ENCODE data around the gene RPS21. TPM values are rescaled to one million over a fixed set of nuclear protein-coding genes. Genes with fewer than 3 reads are reported as not detected.
A peak's percentile ranks its signal among the peaks of the same experiment; 100 is the strongest.
"Not testable (repeated sequence)": the region's sequence is repeated elsewhere in the genome, so short reads cannot be mapped to it uniquely, and the experiment has no call there.

The RPS21 gene
- total RNA-seq, 1 experiment from 2014 or later = 1,447 TPM

GRCh38 chr20:62365814-62366369 lies 21.0 kb upstream of the RPS21 start:
- DNase-seq (ENCODE audit: low read depth) = no peak

- DNase-seq (ENCODE audit: low read depth) = no peak
Observed at GRCh38 chr20:62366370-62367135, 20.4 kb upstream of the RPS21 start.

DNA sequence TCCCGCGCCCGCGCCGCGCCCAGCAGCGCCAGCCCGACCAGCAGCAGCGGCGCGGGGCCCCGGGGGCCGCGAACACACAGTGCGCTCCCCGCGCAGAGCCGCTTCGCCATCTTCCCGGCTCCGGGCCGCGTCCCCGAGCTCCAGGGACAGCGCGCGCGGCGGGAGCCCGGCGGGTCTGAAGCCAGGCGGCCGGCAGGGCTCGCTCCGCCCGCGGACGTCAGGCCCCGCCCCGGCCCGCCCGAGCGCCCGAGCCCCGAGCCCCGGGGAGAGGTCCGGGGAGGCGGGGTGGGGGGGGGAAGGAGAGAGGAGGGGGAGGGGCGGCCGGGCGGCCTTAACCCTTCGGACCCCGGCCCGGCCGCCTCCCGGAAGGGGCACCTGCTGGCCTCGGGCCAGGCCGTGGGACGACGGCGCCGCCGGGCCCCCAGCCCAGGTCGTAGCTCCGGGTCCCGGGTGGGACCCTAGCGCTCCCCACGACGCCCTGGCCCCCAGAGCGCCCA lies 19.7 kb upstream of the RPS21 start, which contains the start of gene LAMA5:
Gene LAMA5 (minus strand): TSS at position 177 of the 497 bp plus-strand sequence. CDS start 67 bp downstream, at position 110.
- no peak for DNase-seq (ENCODE audit: low read depth)

GRCh38 chr20:62367633-62368391 lies 19.1 kb upstream of the RPS21 start:
- DNase-seq (ENCODE audit: low read depth) = no peak

DNA sequence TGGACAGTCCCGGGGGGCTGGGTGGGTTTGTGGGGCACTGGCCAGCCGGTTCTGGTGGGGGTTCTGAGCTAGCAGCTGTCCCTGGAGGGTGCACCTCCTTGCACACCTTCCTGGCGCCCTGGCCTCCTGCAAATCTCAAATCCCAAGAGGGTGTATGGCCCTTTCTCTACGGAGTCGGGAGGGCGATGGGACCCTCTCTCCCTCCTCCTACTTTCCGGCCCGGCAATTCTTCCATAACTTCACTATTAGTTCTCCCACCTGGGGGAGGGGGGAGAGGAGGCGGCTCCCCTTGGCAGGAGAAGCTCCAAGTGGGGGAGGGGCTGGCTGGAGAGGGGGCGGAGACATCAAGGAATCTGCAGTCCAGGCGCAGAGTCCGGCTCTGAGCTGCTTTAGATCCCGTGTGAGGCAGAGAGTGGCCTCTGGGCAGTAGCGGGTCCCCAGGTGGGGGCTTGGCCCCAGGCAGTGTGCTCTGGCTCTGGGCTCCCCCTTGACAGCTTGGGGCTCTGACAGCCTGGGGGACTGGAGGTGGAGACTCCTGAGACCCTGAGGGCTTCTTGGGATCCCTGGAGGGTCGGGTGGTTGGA lies 18.4 kb upstream of the RPS21 start:
- peak; percentile 53 for DNase-seq (ENCODE audit: low read depth)

DNA sequence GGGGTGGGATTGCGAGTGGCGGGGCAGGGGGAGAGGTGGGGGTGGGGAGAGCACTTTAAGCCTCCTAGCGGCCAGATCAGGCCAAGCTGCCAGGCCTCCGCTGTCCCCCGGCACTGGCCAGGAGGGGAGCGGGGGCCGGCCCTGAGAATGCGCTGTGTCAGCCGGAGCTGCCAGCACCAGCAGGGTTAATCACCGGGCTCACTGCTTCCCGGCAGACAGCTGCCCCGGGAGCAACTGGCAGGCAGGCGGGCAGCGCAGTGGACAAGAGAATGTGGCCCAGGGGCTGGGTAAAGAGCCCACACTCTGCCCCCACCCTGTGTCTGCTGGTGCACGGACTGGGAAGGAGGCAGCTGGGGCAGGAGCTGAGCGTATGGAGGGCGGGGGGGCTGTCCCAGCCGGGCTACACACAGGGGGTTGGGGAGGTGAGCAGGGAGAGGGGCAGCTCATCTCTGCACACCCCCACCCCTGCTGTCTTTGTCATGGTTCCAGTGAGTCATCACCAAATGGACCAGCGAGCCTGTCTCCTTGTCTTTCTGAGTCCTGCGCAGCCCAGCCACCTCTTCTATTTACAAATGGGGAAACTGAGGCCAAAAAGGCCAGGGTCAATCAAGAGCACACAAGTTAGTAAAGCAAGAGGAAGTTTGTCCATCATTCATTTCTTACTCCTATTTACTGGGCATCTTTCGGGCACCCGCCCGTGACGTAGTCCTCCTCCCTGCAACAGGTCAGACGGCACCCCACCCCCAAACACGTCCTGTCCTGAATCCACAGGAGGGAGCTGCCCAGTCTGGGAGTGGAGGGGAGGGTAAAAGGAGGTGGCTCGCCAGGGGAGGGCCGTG lies 17.7 kb upstream of the RPS21 start:
- peak; percentile 93 for DNase-seq (ENCODE audit: low read depth)

DNA sequence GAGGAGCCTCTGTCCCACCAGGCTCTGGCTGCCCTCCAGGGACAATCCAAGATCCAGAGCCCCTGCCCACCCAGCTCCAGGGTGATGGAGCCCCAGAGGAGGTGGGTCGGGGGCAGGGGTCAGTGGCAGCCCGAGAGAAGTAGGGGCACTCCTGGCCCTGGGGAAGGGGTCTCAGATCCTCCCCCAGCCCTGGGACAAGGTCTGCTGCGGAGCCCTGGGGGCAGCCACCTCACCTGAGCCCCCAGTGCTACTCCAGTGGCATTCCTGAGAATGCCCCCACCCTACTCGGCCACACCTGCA lies 17.1 kb upstream of the RPS21 start:
- DNase-seq (ENCODE audit: low read depth) = no peak

DNA sequence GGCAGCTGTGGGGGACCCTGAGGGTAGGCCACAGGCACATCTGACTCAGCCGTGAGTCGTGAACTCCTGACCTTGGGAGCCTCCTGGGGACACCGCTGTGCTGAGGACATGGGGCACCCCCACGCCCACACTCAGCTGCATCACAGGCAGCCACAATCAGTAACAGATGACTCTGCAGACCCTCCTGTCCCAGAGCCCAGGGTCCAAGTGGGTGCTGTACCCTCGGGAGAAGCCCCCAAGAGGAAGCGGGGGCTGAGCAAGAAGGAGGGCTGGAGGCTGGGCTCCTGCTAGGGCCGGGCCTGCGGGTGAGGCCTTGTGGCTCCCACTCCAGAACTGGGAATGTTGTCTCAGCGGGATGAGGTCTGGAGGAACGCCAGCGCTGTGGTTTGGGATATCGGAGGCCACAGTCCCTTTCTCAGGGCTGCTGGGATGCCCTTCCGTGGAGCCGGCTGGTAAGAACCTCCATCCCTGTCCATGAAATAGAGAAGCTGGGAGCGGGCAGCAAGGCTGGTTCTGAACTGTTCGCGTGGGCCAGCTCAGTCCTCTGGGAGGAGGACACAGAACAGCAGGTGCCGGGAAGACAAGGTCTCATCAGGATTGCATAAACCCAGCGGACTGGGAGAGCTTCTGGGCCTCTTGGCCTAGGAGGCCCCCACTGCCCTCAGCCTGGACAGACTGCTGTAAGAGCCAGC lies 16.6 kb upstream of the RPS21 start:
- DNase-seq (ENCODE audit: low read depth) = peak; percentile 93

- no peak for DNase-seq (ENCODE audit: low read depth)
Observed at GRCh38 chr20:62370807-62371587, 15.9 kb upstream of the RPS21 start.

GRCh38 chr20:62371588-62372041 lies 15.3 kb upstream of the RPS21 start:
- DNase-seq (ENCODE audit: low read depth) = no peak

GRCh38 chr20:62372042-62372993 lies 14.6 kb upstream of the RPS21 start:
- DNase-seq (ENCODE audit: low read depth) = no peak

GRCh38 chr20:62373631-62374179 lies 13.2 kb upstream of the RPS21 start:
- DNase-seq (ENCODE audit: low read depth) = not testable (repeated sequence)

DNA sequence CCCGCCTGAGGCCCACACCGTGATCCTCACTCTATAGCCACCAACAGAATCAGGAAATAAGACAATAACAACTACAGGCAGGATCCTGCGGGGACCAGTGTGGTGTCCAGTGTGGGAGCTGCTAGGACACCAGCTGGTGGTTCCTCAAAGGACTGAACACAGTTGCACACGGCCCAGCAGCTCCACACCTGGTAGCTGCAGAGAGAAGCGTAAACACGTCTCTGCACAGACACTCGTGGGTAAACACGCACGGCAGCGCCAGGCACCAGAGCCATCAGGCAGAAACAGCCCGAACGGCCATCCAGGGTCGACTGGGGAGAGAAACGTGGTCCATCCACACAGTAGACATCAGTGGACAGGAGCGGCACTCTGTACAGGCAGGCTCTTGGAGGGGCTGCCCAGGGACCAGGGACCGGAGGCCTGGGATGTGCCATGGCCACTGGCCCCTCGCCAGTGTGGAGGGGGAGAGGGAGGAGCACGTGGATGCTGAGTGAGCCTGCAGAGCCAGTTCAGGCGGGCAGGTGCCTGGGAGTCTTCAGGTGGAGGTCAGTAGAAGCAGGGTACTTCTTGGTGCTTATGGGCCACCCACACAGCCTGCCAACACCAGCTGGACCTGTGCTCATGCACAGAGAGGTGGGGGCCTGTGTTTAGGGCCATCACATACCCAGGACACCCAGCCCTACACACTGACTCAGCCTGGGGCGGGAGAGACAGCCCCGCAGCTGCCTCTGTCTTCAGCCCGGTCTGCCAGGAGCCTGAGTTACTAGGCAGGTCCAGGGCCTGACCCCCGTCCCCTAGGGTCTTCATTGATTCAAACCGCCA lies 12.4 kb upstream of the RPS21 start:
- DNase-seq (ENCODE audit: low read depth) = peak; percentile 54

- DNase-seq (ENCODE audit: low read depth) = no peak
Observed at GRCh38 chr20:62376112-62377063, 10.5 kb upstream of the RPS21 start.

GRCh38 chr20:62377064-62377461 lies 9.8 kb upstream of the RPS21 start:
- DNase-seq (ENCODE audit: low read depth) = no peak

GRCh38 chr20:62377615-62378178 lies 9.2 kb upstream of the RPS21 start:
- DNase-seq (ENCODE audit: low read depth) = no peak

Data from LHCN-M2 (cell line).